ENCODE measurements around the gene CHCHD6. TPM values are rescaled to one million over a fixed set of nuclear protein-coding genes. Genes with fewer than 3 reads are reported as not detected.

Gene CHCHD6
- total RNA-seq, 1 donor from 2014 or later: 17.1 TPM

DNA sequence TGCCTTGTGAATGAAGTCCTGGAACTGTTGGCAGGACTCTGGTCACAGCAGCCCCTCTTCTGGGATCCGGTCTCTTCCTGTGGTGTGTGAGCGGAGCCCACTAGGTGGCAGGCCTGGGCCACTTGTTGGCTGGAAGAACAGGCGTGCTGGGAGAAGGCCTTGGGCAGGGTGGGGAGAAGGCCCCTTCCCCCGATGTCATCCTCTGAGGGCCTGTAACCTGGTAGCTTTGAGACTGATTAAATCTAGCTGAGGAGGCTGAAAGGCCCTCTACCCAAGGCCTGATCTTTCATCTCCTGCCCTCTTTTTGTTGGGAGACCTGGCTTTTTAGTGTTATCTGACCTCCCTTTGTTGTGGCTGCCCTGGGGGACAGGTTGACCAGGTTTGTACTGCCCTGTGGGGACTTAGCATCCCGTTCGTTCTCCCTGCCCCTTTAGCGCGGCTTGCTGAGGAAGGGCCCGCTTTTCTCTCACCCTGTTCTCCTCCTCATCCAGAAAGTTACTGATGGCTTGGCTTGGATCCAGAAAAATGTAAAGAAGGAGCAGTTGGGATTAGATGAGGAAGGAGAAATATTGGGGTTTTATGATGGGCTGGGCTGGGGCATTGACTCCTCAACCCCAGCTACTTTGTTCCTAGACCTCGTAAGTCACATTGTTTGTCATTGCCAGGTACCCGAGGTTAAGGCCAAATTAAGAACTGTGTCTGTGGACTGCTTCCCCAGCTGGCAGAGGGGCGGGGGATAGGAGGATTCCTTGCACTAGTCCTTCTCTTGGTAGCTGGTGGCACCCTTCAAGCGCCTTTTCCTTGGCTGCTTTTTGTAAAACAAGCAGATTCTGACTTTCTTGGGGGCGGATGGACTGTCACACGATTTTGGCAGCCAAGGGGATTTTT is 48.5 kb downstream of the CHCHD6 start:
- H3K36me3 Mint-ChIP-seq (ENCODE audit: low read depth): no peaks in the 10 kb centered on the region
- no peaks in the 10 kb centered on the region for H3K9me3 Mint-ChIP-seq (ENCODE audit: low read depth)
- H3K4me3 Mint-ChIP-seq (ENCODE audit: unreplicated experiment): no peak overlapping the region
- no peak for DNase-seq (ENCODE audit: low spot score)
- peak overlapping the region; percentile 77 for H3K27ac Mint-ChIP-seq (ENCODE audit: unreplicated experiment)
- TF ChIP-seq, protein P1, sequence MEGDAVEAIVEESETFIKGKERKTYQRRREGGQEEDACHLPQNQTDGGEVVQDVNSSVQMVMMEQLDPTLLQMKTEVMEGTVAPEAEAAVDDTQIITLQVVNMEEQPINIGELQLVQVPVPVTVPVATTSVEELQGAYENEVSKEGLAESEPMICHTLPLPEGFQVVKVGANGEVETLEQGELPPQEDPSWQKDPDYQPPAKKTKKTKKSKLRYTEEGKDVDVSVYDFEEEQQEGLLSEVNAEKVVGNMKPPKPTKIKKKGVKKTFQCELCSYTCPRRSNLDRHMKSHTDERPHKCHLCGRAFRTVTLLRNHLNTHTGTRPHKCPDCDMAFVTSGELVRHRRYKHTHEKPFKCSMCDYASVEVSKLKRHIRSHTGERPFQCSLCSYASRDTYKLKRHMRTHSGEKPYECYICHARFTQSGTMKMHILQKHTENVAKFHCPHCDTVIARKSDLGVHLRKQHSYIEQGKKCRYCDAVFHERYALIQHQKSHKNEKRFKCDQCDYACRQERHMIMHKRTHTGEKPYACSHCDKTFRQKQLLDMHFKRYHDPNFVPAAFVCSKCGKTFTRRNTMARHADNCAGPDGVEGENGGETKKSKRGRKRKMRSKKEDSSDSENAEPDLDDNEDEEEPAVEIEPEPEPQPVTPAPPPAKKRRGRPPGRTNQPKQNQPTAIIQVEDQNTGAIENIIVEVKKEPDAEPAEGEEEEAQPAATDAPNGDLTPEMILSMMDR (IDR thresholded peaks at IDR 0.05): peak; percentile 97
- no peaks in the 10 kb centered on the region for H3K27me3 Mint-ChIP-seq (ENCODE audit: low read depth)
- peaks cover 48% of the 10 kb centered on the region for H3K4me1 Mint-ChIP-seq (ENCODE audit: low read depth)

DNA sequence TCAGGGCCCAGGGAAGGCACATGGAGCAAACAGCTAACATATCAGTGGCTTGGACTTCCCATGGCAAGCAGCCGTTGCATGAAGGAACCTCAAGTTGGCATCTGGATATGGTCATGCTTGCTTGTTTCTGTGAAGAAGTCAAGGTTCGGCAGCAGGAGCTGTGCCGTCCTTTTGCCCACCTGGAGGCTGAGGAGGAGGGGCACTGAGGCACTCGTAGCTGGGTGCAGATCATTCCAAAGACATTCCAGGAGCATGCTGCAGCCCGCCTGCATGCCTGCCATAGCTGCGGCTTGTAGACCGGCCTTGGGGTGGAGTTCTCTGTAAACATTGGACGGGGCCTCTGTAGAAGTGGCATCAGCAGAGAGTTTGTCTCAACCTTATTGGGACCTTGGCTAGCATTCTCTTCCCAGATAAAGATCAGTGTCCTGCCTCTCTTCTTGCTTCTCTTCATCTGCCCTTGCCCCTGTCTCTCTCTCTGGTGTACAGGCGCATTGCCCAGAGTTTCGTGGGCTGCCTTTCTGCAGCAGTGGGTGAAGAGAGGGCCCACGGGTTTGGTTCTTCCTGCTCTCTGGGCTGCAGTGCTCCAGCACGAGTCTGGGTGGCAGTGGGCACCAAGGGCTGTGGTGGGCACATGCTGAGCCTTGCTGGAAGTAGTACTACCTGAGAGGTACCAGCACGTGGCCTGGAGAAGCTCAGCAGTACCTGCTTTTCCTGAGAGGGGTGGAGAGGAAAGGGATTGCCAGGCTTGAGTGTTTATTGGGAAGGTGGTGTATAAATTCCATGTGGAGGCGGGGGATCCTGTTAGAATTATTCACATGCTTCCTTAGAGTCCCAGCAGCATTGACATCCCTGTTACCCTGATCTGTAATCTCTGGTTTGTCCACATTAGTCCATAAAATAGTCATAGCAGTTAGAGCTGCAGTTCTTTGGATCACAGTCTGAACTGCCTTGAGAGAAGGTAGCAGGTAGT is 49.4 kb downstream of the CHCHD6 start:
- no peak for DNase-seq (ENCODE audit: low spot score)
- H3K36me3 Mint-ChIP-seq (ENCODE audit: low read depth): no peaks in the 10 kb centered on the region
- H3K4me3 Mint-ChIP-seq (ENCODE audit: unreplicated experiment): no peak overlapping the region
- H3K4me1 Mint-ChIP-seq (ENCODE audit: low read depth): peaks cover 43% of the 10 kb centered on the region
- TF ChIP-seq, protein P1 (IDR thresholded peaks at IDR 0.05): peak; percentile 27
- H3K9me3 Mint-ChIP-seq (ENCODE audit: low read depth): no peaks in the 10 kb centered on the region
- H3K27me3 Mint-ChIP-seq (ENCODE audit: low read depth): no peaks in the 10 kb centered on the region
- peak overlapping the region; percentile 62 for H3K27ac Mint-ChIP-seq (ENCODE audit: unreplicated experiment)

DNA sequence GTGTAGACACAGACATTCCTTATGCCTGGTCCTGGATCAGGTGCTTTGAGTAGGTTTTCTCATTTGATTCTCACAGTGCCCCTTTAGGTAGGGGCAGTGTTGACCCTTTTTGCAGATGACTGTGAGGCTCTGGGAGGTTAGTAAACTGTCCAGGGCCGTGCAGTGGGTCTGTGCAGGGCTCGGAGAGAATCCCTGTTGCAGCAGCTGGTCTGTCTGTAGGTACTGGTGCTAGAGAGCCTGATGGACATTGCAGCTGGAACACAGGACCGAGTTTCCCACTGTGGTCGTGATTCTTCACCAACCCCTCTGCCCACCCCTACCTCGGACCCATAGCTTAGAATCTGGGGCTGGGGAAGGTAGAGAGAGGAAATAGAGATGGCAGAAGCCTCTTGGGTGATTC is 51.8 kb downstream of the CHCHD6 start:
- no peaks in the 10 kb centered on the region for H3K9me3 Mint-ChIP-seq (ENCODE audit: low read depth)
- TF ChIP-seq, protein P1 (IDR thresholded peaks at IDR 0.05): no peak

DNA sequence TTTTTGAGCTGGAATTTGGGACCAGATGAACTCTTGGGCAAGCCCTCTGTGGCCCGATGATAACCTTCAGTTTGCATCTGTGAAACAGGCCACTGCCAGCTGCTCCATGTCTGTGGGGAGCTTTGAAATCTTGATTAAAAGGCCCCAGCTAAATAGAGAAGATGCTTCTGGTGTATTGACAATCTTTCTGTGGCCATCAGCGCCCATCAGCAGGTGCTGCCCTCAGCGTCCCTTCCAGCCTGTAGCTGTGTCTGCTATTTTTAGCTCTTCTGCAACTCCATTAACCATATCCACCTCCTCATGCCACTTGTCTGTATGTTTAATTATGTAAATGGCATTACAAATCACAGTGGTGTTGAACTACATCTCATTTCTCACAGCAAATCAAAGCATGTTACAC is 54.0 kb downstream of the CHCHD6 start:
- H3K4me1 Mint-ChIP-seq (ENCODE audit: low read depth): peaks cover 14% of the 10 kb centered on the region
- H3K27me3 Mint-ChIP-seq (ENCODE audit: low read depth): no peaks in the 10 kb centered on the region
- H3K4me3 Mint-ChIP-seq (ENCODE audit: unreplicated experiment): no peak overlapping the region
- no peaks in the 10 kb centered on the region for H3K9me3 Mint-ChIP-seq (ENCODE audit: low read depth)
- H3K27ac Mint-ChIP-seq (ENCODE audit: unreplicated experiment): no peak overlapping the region
- TF ChIP-seq, protein P1 (IDR thresholded peaks at IDR 0.05): no peak
- no peaks in the 10 kb centered on the region for H3K36me3 Mint-ChIP-seq (ENCODE audit: low read depth)
- no peak for DNase-seq (ENCODE audit: low spot score)

More for the DNA sequence above, 51.8 kb downstream of the CHCHD6 start:
- no peak for DNase-seq (ENCODE audit: low spot score)
- Mint-ChIP-seq H3K4me1 (ENCODE audit: low read depth) (peaks cover 33% of the 10 kb centered on the region), H3K4me3 (ENCODE audit: unreplicated experiment) (no peak overlapping the region), H3K27ac (ENCODE audit: unreplicated experiment) (no peak overlapping the region), H3K36me3 (ENCODE audit: low read depth) (no peaks in the 10 kb centered on the region), H3K27me3 (ENCODE audit: low read depth) (no peaks in the 10 kb centered on the region)

DNA sequence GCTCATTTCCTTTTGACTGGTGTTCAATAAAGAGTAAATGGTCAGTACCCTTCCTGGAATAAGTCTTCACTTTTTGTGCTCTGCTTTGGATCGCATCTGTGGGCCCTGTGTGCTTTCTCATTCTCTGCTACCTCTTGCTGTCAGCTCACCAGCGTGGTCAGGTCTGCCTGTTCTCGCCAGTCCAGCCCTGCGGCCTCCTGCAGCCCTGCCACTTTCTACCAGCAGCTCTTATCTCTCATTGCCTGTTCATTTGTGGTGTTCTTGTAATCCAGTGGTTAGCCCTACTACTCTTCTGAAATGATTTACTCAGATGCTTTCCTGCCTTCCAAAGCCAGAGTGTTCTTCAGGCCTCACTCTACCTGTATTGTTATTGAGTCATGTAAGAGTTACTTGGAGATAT is 54.8 kb downstream of the CHCHD6 start:
- Mint-ChIP-seq H3K36me3 (ENCODE audit: low read depth) (no peaks in the 10 kb centered on the region), H3K27me3 (ENCODE audit: low read depth) (no peaks in the 10 kb centered on the region), H3K9me3 (ENCODE audit: low read depth) (no peaks in the 10 kb centered on the region), H3K4me3 (ENCODE audit: unreplicated experiment) (no peak overlapping the region), H3K4me1 (ENCODE audit: low read depth) (peaks cover 5% of the 10 kb centered on the region), H3K27ac (ENCODE audit: unreplicated experiment) (no peak overlapping the region)
- DNase-seq (ENCODE audit: low spot score): no peak
- TF ChIP-seq, protein P1 (IDR thresholded peaks at IDR 0.05): no peak

Measured in chondrocyte (in vitro differentiated cells).